ENCODE measurements around the gene ZNF382. TPM values are rescaled to one million over a fixed set of nuclear protein-coding genes. Genes with fewer than 3 reads are reported as not detected.

ZNF382 gene
- 10 to 100 TPM in 1 of 4 donors, 1 to 10 TPM in 2, under 1 TPM in 1; 0.59 to 29.4 (median 5.5) TPM for total RNA-seq

DNA sequence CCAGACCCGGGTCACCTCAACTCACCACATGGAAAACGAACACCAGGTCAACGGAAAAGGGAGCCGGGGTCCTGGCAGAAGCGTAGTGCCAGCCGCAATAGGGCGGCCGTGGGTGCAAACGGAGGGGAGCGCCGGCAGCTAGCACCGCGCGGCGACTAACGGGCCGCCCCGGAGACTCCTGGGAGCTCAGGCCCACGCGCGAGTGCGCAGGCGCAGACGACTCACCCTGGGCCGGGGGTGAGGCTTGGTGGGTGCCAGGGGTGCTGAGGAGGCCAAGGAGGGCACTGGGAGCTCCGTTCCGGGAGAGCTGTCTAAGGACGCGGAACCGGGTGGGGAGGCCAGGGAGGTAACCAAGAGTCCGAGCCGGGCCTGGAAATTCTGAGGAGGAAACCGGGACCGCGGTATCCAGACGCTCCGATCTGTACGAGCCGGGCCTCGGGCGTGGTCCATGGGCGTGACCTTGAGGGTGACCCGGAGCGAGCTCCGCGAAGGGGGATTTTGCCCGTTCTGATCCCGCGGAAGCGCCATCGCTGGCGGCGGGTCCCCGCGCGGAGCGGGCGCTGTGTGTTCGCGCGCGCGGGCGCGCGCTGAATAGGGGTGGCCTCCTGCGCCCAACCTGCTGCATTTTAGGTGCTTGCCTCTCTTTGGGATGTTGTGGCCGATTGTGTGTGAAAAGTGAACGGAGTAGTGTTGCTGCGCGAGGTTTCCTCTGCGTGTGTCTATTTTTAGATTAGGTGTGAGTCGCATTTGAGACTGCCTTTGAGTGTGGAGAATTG is at the start of gene ZNF382:
TSS of gene ZNF382 (plus strand) at position 213 of the 776 bp plus-strand sequence. CDS start 4,602 bp downstream, outside the sequence.
- intact Hi-C loops (cut with DNase I; ENCODE audit: low total_unique reads) = no loop called here
- no peaks in the 10 kb centered on the region for H3K4me1 ChIP-seq
- H3K27ac ChIP-seq = peak within 1 kb of the TSS; percentile 50 to 74
- H3K36me3 ChIP-seq = no peaks in the 10 kb centered on the region
- DNase-seq = peak; percentile 54 to 64
- TF ChIP-seq, protein P1, sequence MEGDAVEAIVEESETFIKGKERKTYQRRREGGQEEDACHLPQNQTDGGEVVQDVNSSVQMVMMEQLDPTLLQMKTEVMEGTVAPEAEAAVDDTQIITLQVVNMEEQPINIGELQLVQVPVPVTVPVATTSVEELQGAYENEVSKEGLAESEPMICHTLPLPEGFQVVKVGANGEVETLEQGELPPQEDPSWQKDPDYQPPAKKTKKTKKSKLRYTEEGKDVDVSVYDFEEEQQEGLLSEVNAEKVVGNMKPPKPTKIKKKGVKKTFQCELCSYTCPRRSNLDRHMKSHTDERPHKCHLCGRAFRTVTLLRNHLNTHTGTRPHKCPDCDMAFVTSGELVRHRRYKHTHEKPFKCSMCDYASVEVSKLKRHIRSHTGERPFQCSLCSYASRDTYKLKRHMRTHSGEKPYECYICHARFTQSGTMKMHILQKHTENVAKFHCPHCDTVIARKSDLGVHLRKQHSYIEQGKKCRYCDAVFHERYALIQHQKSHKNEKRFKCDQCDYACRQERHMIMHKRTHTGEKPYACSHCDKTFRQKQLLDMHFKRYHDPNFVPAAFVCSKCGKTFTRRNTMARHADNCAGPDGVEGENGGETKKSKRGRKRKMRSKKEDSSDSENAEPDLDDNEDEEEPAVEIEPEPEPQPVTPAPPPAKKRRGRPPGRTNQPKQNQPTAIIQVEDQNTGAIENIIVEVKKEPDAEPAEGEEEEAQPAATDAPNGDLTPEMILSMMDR (IDR thresholded peaks at IDR 0.05) = no peak
- peak in 1 of 2 donors; percentile 39 for TF ChIP-seq POLR2A (IDR thresholded peaks at IDR 0.05)
- H3K4me3 ChIP-seq = peak within 1 kb of the TSS; percentile 59 to 69
- H3K27me3 ChIP-seq = no peaks in the 10 kb centered on the region
- no peaks in the 10 kb centered on the region for H3K9me3 ChIP-seq

DNA sequence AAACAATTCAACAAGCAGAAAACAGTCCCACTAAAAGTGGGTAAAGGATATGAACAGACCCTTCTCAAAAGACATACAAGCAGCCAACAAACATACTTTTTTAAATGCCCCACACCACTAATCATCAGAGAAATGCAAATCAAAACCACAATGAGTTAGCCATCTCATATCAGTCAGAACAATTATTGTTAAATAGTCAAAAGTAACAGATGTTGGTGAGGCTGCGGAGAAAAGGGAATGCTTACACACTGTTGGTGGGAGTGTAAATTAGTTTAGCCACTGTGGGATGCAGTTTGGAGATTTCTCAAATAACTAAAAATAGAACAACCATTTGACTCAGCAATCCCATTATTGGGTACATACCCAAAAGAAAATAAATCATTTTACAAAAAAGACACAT is 40.7 kb upstream of the ZNF382 start:
- no peaks in the 10 kb centered on the region for H3K27me3 ChIP-seq
- no peaks in the 10 kb centered on the region for H3K4me1 ChIP-seq
- H3K36me3 ChIP-seq = no peaks in the 10 kb centered on the region
- no peak overlapping the region for H3K27ac ChIP-seq
- intact Hi-C loops (cut with DNase I; ENCODE audit: low total_unique reads) = no loop called here
- H3K9me3 ChIP-seq = peaks cover 4 to 79% of the 10 kb centered on the region in 2 donors
- TF ChIP-seq, protein P1 (IDR thresholded peaks at IDR 0.05) = no peak
- TF ChIP-seq POLR2A (IDR thresholded peaks at IDR 0.05) = no peak
- no peak for DNase-seq
- H3K4me3 ChIP-seq = no peak overlapping the region

DNA sequence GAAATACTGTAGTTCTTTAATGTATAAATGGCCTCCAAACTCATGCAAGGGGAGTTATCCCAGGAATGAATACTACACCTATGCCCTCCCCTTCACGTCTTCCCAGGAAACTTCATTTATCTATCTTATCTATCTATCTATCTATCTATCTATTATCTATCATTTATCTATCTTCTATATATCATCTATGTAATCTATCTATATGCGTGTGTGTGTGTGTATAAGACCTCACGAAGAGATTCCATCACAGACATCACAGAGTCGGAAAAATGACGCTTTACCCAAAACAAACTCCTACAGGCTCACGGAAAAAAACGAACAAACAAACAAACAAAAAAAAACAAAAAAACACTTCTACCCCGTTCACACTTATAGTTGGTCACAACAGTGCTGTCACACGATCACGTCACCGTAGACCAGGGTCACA is 32.5 kb upstream of the ZNF382 start:
- intact Hi-C loops (cut with DNase I; ENCODE audit: low total_unique reads) = no loop called here
- TF ChIP-seq POLR2A (IDR thresholded peaks at IDR 0.05) = no peak
- TF ChIP-seq, protein P1 (IDR thresholded peaks at IDR 0.05) = no peak
- Histone ChIP-seq H3K27me3 (no peaks in the 10 kb centered on the region), H3K27ac (peak overlapping the region; percentile 71 to 76), H3K4me1 (no peaks in the 10 kb centered on the region), H3K9me3 (no peaks in the 10 kb centered on the region), H3K36me3 (no peaks in the 10 kb centered on the region), H3K4me3 (peak overlapping the region; percentile 60 to 94)
- DNase-seq = no peak

DNA sequence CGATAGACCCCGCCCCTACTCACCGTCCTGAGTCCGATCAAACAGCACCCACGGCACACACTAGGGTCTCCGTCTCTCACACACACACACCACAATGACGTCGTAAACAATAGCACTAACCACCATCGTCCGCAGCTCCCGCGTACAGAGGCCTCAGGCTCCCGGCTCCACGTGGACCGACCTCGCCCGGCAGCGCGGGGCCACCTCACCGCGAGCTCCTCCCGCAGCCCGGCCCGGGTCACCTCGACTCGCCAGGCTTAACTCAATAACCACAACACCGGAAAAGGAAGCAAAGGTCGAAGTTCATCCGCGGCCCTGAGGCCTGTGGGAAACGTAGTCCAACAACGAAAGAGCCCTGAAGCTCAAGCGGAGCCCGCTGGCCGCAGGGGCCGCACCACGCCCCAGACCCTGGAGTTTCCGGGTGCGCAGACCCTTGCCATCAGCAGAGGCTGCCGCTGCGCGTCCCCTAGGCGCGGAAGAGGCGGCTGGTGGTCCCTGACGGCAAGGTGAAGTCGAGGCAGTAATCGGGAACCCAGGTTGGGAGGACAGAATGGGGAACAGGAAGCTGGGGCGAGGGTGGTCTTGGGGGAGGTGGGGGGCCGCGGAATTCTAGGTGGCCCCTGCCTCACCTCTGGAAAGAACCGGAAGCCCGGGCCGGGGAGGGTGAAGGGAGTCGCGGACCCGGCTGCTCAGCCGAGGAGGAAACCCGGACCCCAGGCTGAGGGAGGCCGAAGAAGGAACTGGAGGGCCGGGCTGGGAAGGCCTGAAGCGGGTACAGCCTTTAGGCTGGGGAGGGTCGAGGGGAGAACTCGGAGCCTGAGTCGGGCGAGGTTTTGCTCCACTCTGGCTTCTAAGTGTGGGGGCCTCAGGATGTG is 31.9 kb upstream of the ZNF382 start, which contains the start of gene ZNF529:
TSS of gene ZNF529 (minus strand) at position 273 of the 875 bp plus-strand sequence. CDS start 946 bp downstream, outside the sequence.
- Histone ChIP-seq H3K27me3 (no peaks in the 10 kb centered on the region), H3K9me3 (no peaks in the 10 kb centered on the region), H3K4me3 (peak within 1 kb of the TSS; percentile 60 to 94), H3K4me1 (no peaks in the 10 kb centered on the region), H3K27ac (peak within 1 kb of the TSS; percentile 71 to 76), H3K36me3 (no peaks in the 10 kb centered on the region)
- DNase-seq = peak; percentile 82 to 86
- TF ChIP-seq POLR2A (IDR thresholded peaks at IDR 0.05) = peak; percentile 46 to 65
- TF ChIP-seq, protein P1 (IDR thresholded peaks at IDR 0.05) = no peak
- intact Hi-C loops (cut with DNase I; ENCODE audit: low total_unique reads) = no loop called here
